Activated CD8-positive, alpha-beta memory T cell treated with anti-CD3 and anti-CD28 coated beads for 1 hour (primary cell): ENCODE data around the gene KCNMB1.

ENCODE experiments used
- DNase-seq, 2 donors: peaks; one replicate each; pipeline ENCODE4 v3.0.0-alpha.2; 2020; ENCODE audit warnings: low read depth in 1 of 2; ENCODE audit errors: extremely low read depth in 1 of 2

The KCNMB1 gene

GRCh38 chr5:170416526-170416925 is 27.4 kb upstream of the KCNMB1 start:
- no peak for DNase-seq

- DNase-seq: no peak
Measured at GRCh38 chr5:170414786-170415185, 25.6 kb upstream of the KCNMB1 start.

GRCh38 chr5:170413897-170414296 is 24.7 kb upstream of the KCNMB1 start:
- DNase-seq: no peak

GRCh38 chr5:170411100-170411499 is 21.9 kb upstream of the KCNMB1 start:
- DNase-seq: no peak

- no peak for DNase-seq
Measured at GRCh38 chr5:170410401-170410800, 21.2 kb upstream of the KCNMB1 start.

- DNase-seq: no peak
Measured at GRCh38 chr5:170408877-170409660, 19.9 kb upstream of the KCNMB1 start.

GRCh38 chr5:170408226-170408625 is 19.1 kb upstream of the KCNMB1 start:
- no peak for DNase-seq

GRCh38 chr5:170407062-170407461 is 17.9 kb upstream of the KCNMB1 start:
- no peak for DNase-seq

GRCh38 chr5:170405817-170406216 is 16.6 kb upstream of the KCNMB1 start:
- no peak for DNase-seq

- DNase-seq: no peak
Measured at GRCh38 chr5:170404398-170404797, 15.2 kb upstream of the KCNMB1 start.

GRCh38 chr5:170403675-170404074 is 14.5 kb upstream of the KCNMB1 start:
- DNase-seq: no peak

GRCh38 chr5:170402508-170402907 is 13.3 kb upstream of the KCNMB1 start:
- DNase-seq: no peak

- no peak for DNase-seq
Measured at GRCh38 chr5:170397059-170397458, 7.9 kb upstream of the KCNMB1 start.

GRCh38 chr5:170393958-170394357 is 4.8 kb upstream of the KCNMB1 start:
- no peak for DNase-seq

GRCh38 chr5:170393235-170393634 is 4.1 kb upstream of the KCNMB1 start:
- DNase-seq: no peak

GRCh38 chr5:170390472-170390871 is 1.3 kb upstream of the KCNMB1 start:
- DNase-seq: no peak

GRCh38 chr5:170389550-170389892 is 354 bp upstream of the KCNMB1 start:
- no peak for DNase-seq

- no peak for DNase-seq
Measured at GRCh38 chr5:170387775-170388639, 1.2 kb downstream of the KCNMB1 start.

- no peak for DNase-seq
Measured at GRCh38 chr5:170386743-170387395, 2.3 kb downstream of the KCNMB1 start.

- no peak for DNase-seq
Measured at GRCh38 chr5:170383227-170383626, 5.9 kb downstream of the KCNMB1 start.

GRCh38 chr5:170382790-170383189 is 6.4 kb downstream of the KCNMB1 start:
- DNase-seq: no peak
